ENCODE data around the gene MPL. TPM values are rescaled to one million over a fixed set of nuclear protein-coding genes. Genes with fewer than 3 reads are reported as not detected.

MPL gene
- total and polyA plus RNA-seq, 2 of the 13 experiments (the other 11 are each of a cell fraction or from before 2014, with no cell fraction given), result not detected

- intact Hi-C loops (cut with micrococcal nuclease; ENCODE audit: unreplicated experiment), result no loop called here
- Histone ChIP-seq H4K20me1 (ENCODE audit: insufficient read depth, low read length) (no peaks in the 10 kb centered on the region), H3K79me2 (ENCODE audit: insufficient read depth, low read length) (no peaks in the 10 kb centered on the region), H3K36me3 (replicated peaks in 1 of 2; ENCODE audit: control insufficient read depth in 1 of 2, insufficient read depth in 2 of 2, low read length in 2 of 2) (no peaks in the 10 kb centered on the region), H3K9ac (ENCODE audit: insufficient read depth, low read depth, low read length) (no peak overlapping the region), H3K4me2 (ENCODE audit: low read depth, low read length) (no peak overlapping the region), H3K27ac (ENCODE audit: extremely low read length, insufficient read depth, low read length) (no peak overlapping the region), H3K4me3 (replicated peaks in 1 of 3; ENCODE audit: insufficient read depth in 1 of 3, low read depth in 2 of 3, low read length in 3 of 3) (no peak overlapping the region), H2AFZ (ENCODE audit: low read length) (no peak overlapping the region), H3K4me1 (ENCODE audit: insufficient read depth, low read length) (peaks cover 25% of the 10 kb centered on the region), H3K9me3 (ENCODE audit: low read length) (no peaks in the 10 kb centered on the region), H3K27me3 (ENCODE audit: control insufficient read depth in 1 of 2, insufficient read depth in 2 of 2, low read length in 2 of 2) (peaks cover 0 to 24% of the 10 kb centered on the region in 2 experiments; a peak in 3 of 5 replicates)
- WGBS (ENCODE audit: low lambda C conversion rate), result 30% methylated on average over 1 of the region's 1 CpG
- no TSS peak for BruUV-seq (replicated peaks)
- ChIA-PET CTCF (ENCODE audit: low intra/inter-chr PET ratio, low total read pairs) (no interaction called here), POLR2A (no interaction called here)
- ATAC-seq (no peak), FAIRE-seq (no peak), DNase-seq (ENCODE audit: low spot score) (no peak)
- in situ Hi-C loops (cut with HindIII; ENCODE audit: extremely low pct_ligation_motif_present, low pct_unique_long_range_greater_than_20kb), result no loop called here
- TF ChIP-seq GLI4 (CRISPR knock-in tag; IDR thresholded peaks at IDR 0.05; ENCODE audit: borderline replicate concordance), result no peak
- TF ChIP-seq PAXIP1 (CRISPR knock-in tag; conservative IDR thresholded peaks at IDR 0.05), result no peak
- no peak for TF ChIP-seq TERF1 (CRISPR knock-in tag; IDR thresholded peaks at IDR 0.05)
- no peak for TF ChIP-seq NCOR1 (IDR thresholded peaks at IDR 0.05; ENCODE audit: borderline replicate concordance, low read length)
- no peak for TF ChIP-seq ZBTB7A (CRISPR knock-in tag; IDR thresholded peaks at IDR 0.05)
Measured at GRCh38 chr1:43302201-43302600, 35.4 kb upstream of the MPL start.

Data from HepG2 (cell line).